ENCODE results near the gene TRAPPC8.

DNA sequence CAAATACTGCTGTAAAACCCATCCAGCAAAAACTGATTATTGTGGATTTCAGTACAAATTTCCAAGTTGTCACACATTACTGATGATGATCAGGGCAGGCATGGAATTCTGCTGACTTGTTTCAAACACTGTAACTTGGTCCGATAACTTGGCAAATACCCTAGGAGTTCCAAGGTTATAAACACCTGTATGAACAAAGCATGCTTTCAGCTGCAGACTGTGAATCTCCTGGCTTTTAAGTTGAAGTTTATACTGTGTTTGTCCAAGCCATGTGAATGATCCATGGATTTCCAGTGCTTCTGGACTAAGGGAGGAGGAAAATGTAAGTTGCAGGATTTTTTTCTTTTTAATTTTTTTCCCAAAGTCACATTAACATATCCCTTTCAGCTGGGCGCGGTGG is 112.2 kb downstream of the TRAPPC8 start:
- TF ChIP-seq, protein P1, sequence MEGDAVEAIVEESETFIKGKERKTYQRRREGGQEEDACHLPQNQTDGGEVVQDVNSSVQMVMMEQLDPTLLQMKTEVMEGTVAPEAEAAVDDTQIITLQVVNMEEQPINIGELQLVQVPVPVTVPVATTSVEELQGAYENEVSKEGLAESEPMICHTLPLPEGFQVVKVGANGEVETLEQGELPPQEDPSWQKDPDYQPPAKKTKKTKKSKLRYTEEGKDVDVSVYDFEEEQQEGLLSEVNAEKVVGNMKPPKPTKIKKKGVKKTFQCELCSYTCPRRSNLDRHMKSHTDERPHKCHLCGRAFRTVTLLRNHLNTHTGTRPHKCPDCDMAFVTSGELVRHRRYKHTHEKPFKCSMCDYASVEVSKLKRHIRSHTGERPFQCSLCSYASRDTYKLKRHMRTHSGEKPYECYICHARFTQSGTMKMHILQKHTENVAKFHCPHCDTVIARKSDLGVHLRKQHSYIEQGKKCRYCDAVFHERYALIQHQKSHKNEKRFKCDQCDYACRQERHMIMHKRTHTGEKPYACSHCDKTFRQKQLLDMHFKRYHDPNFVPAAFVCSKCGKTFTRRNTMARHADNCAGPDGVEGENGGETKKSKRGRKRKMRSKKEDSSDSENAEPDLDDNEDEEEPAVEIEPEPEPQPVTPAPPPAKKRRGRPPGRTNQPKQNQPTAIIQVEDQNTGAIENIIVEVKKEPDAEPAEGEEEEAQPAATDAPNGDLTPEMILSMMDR (IDR thresholded peaks at IDR 0.05; ENCODE audit: low read depth, low read length, poor library complexity, severe bottlenecking): no peak
- TF ChIP-seq EZH2phosphoT487 (IDR thresholded peaks at IDR 0.05; ENCODE audit: borderline replicate concordance, low read length): no peak
